GM23248 (cell line): ENCODE results near the gene KDM5B. TPM values are rescaled to one million over a fixed set of nuclear protein-coding genes. Genes with fewer than 3 reads are reported as not detected.

ENCODE experiments used
- DNase-seq: peaks from one replicate; pipeline ENCODE4 v3.0.0-alpha.2; 2015
- H2AFZ ChIP-seq: fragments of 200-600 bp; sonication (generic); 2 replicates; pipeline ENCODE4 v1.6.1; 2016; ENCODE audit warnings: antibody characterized with exemption
- H3F3A ChIP-seq: fragments of 200-600 bp; sonication (generic); 2 replicates; pipeline ENCODE4 v1.6.1; 2016; ENCODE audit warnings: mild to moderate bottlenecking, antibody characterized with exemption, mixed run types; ENCODE audit not compliant: insufficient read depth
- H3K27ac ChIP-seq: fragments of 200-600 bp; sonication (generic); 2 replicates; pipeline ENCODE4 v1.5.1; 2016; ENCODE audit warnings: mild to moderate bottlenecking
- H3K27me3 ChIP-seq: fragments of 200-600 bp; sonication (generic); replicated peaks from 2 replicates; pipeline ENCODE4 v1.6.1; 2016; ENCODE audit warnings: mild to moderate bottlenecking; ENCODE audit not compliant: insufficient read depth
- H3K36me3 ChIP-seq: fragments of 200-600 bp; sonication (generic); 2 replicates; pipeline ENCODE4 v1.6.1; 2016; ENCODE audit warnings: low read depth, mild to moderate bottlenecking
- H3K4me1 ChIP-seq: fragments of 200-600 bp; sonication (generic); 2 replicates; pipeline ENCODE4 v1.6.1; 2016; ENCODE audit warnings: mild to moderate bottlenecking; ENCODE audit not compliant: insufficient read depth
- H3K4me2 ChIP-seq: fragments of 200-600 bp; sonication (generic); one replicate; pipeline ENCODE4 v1.6.1; 2016; ENCODE audit warnings: mild to moderate bottlenecking; ENCODE audit not compliant: unreplicated experiment
- H3K4me3 ChIP-seq: fragments of 200-600 bp; sonication (generic); 2 replicates; pipeline ENCODE4 v1.5.1; 2016; ENCODE audit warnings: mild to moderate bottlenecking
- H3K79me2 ChIP-seq: fragments of 200-600 bp; sonication (generic); 2 replicates; pipeline ENCODE4 v1.6.1; 2016; ENCODE audit warnings: mild to moderate bottlenecking; ENCODE audit not compliant: insufficient read depth
- H3K9ac ChIP-seq: fragments of 200-600 bp; sonication (generic); 2 replicates; pipeline ENCODE4 v1.6.1; 2016; ENCODE audit warnings: mild to moderate bottlenecking
- H3K9me2 ChIP-seq: fragments of 200-600 bp; sonication (generic); 2 replicates; pipeline ENCODE4 v1.6.1; 2016; ENCODE audit warnings: mixed run types, mild to moderate bottlenecking, moderate library complexity; ENCODE audit not compliant: insufficient read depth
- H3K9me3 ChIP-seq: fragments of 200-600 bp; sonication (generic); one replicate; pipeline ENCODE4 v1.6.1; 2017; ENCODE audit warnings: low read depth
- H4K20me1 ChIP-seq: fragments of 200-600 bp; sonication (generic); 2 replicates; pipeline ENCODE4 v1.6.0; 2016; ENCODE audit not compliant: insufficient read depth
- EZH2 ChIP-seq: fragments of 200-600 bp; sonication (generic); IDR thresholded peaks from 2 replicates; pipeline ENCODE4 v1.6.1; 2018; ENCODE audit warnings: antibody characterized with exemption, mild to moderate bottlenecking; ENCODE audit not compliant: insufficient read depth, poor library complexity, severe bottlenecking
- EZH2phosphoT487 ChIP-seq: fragments of 200-600 bp; sonication (generic); IDR thresholded peaks from 2 replicates; pipeline ENCODE4 v1.6.1; 2018; ENCODE audit warnings: antibody characterized with exemption, moderate library complexity, mild to moderate bottlenecking, low read depth; ENCODE audit not compliant: insufficient read depth
- WGBS, 2 experiments: methylation state at CpG; one replicate each; pipeline ENCODE4 v1.1.6; 2015 to 2017; ENCODE audit warnings: low lambda C conversion rate in 2 of 2, low coverage in 1 of 2; ENCODE audit errors: missing lambda C conversion rate in 2 of 2; 5-methylcytosine and 5-hydroxymethylcytosine counted together
- in situ Hi-C: fragments of 300-500 bp; cut with MboI; formaldehyde crosslinking; loops from 2 replicates; pipeline ENCODE4 v1.15.0; 2020
- polyA plus RNA-seq: library from polyadenylated mRNA; unstranded; fragments of >200 nt; fragmentation: Nextera tagmentation; extraction: Ambion mirVana; gene quantifications from 2 replicates; pipeline ENCODE4 v1.2.1, GENCODE V29; 2016
- small RNA-seq: library from RNA; depleted of rRNA; stranded (forward); fragments of <200 nt; gene quantifications from one replicate; pipeline ENCODE3, GENCODE V24; 2014; ENCODE audit warnings: low read depth, low replicate concordance
- total RNA-seq: library from RNA; depleted of rRNA; stranded (reverse); fragments of >200 nt; shearing (Covaris generic); gene quantifications from 2 replicates; pipeline ENCODE4 v1.2.3, GENCODE V29; 2014; rRNA removed

KDM5B gene
- total and polyA plus RNA-seq, 2 experiments from 2014 or later = 64.3 to 79.5 TPM

GRCh38 chr1:202679406-202680177 lies 128.6 kb downstream of the KDM5B start:
- in situ Hi-C loops = no loop called here
- 27 to 34% methylated on average over 4 of the region's 4 CpGs for WGBS, 2 experiments

GRCh38 chr1:202677433-202677832 lies 130.8 kb downstream of the KDM5B start:
- Histone ChIP-seq H3K4me1 (no peaks in the 10 kb centered on the region), H3K36me3 (no peaks in the 10 kb centered on the region), H3K79me2 (no peaks in the 10 kb centered on the region), H4K20me1 (no peaks in the 10 kb centered on the region), H3K4me2 (no peak overlapping the region), H3K4me3 (no peak overlapping the region), H2AFZ (no peak overlapping the region), H3K27ac (no peak overlapping the region), H3K9me3 (no peaks in the 10 kb centered on the region), H3K9ac (no peak overlapping the region), H3K27me3 (peaks cover 24% of the 10 kb centered on the region), H3F3A (no peaks in the 10 kb centered on the region), H3K9me2 (no peaks in the 10 kb centered on the region)
- in situ Hi-C loops = no loop called here
- WGBS, 2 experiments = 77 to 79% methylated on average over 2 of the region's 2 CpGs
- no peak for DNase-seq
- TF ChIP-seq EZH2phosphoT487 (no peak), EZH2 (no peak)

More at GRCh38 chr1:202679406-202680177, 128.6 kb downstream of the KDM5B start:
- no peaks in the 10 kb centered on the region for H3K36me3 ChIP-seq
- no peaks in the 10 kb centered on the region for H3K9me2 ChIP-seq
- H4K20me1 ChIP-seq = no peaks in the 10 kb centered on the region
- H3K27ac ChIP-seq = no peak overlapping the region
- no peaks in the 10 kb centered on the region for H3F3A ChIP-seq
- H3K79me2 ChIP-seq = no peaks in the 10 kb centered on the region
- no peak overlapping the region for H3K4me3 ChIP-seq
- H2AFZ ChIP-seq = no peak overlapping the region
- H3K9me3 ChIP-seq = no peaks in the 10 kb centered on the region
- no peak for TF ChIP-seq EZH2phosphoT487
- no peak for TF ChIP-seq EZH2
- H3K4me2 ChIP-seq = no peak overlapping the region
- H3K4me1 ChIP-seq = no peaks in the 10 kb centered on the region
- no peak overlapping the region for H3K9ac ChIP-seq
- H3K27me3 ChIP-seq = peaks cover 23% of the 10 kb centered on the region
- no peak for DNase-seq

Small RNA genes within 50 kb of the gene (small RNA-seq; reads per million reads assigned to genes)
- not detected for gene AC098934.3

Other genes with a start within 250 kb of the KDM5B start
- gene SYT2, start 98.0 kb downstream of the KDM5B start, total RNA-seq = not detected in 2 replicates
- 0.03 and 0.05 TPM in 2 replicates for gene SYT2, start 98.0 kb downstream of the KDM5B start, polyA plus RNA-seq
- not detected in 2 replicates for gene PCAT6, start 2.5 kb upstream of the KDM5B start, total RNA-seq
- 9.4 and 13.9 TPM in 2 replicates for gene PCAT6, start 2.5 kb upstream of the KDM5B start, polyA plus RNA-seq
- 5.2 and 7.2 TPM in 2 replicates for gene RABIF, start 80.7 kb upstream of the KDM5B start, total RNA-seq
- 16.5 and 17.0 TPM in 2 replicates for gene RABIF, start 80.7 kb upstream of the KDM5B start, polyA plus RNA-seq
- gene KLHL12, start 118.8 kb upstream of the KDM5B start, total RNA-seq = 20.8 and 21.4 TPM in 2 replicates
- gene KLHL12, start 118.8 kb upstream of the KDM5B start, polyA plus RNA-seq = 20.4 and 22.0 TPM in 2 replicates
- 83.2 and 101 TPM in 2 replicates for gene ADIPOR1, start 149.9 kb upstream of the KDM5B start, total RNA-seq
- gene ADIPOR1, start 149.9 kb upstream of the KDM5B start, polyA plus RNA-seq = 110 and 111 TPM in 2 replicates
- 28.7 and 32.9 TPM in 2 replicates for gene CYB5R1, start 158.8 kb upstream of the KDM5B start, total RNA-seq
- gene CYB5R1, start 158.8 kb upstream of the KDM5B start, polyA plus RNA-seq = 40.7 and 45.9 TPM in 2 replicates
- gene TMEM183A, start 199.0 kb upstream of the KDM5B start, total RNA-seq = 92.7 and 111 TPM in 2 replicates
- gene TMEM183A, start 199.0 kb upstream of the KDM5B start, polyA plus RNA-seq = 57.3 TPM in 2 replicates
- gene PPFIA4, start 218.1 kb upstream of the KDM5B start, total RNA-seq = 13.6 and 16.1 TPM in 2 replicates
- gene PPFIA4, start 218.1 kb upstream of the KDM5B start, polyA plus RNA-seq = 3.2 and 4.9 TPM in 2 replicates